ENCODE measurements around the gene TMF1.

Gene TMF1

DNA sequence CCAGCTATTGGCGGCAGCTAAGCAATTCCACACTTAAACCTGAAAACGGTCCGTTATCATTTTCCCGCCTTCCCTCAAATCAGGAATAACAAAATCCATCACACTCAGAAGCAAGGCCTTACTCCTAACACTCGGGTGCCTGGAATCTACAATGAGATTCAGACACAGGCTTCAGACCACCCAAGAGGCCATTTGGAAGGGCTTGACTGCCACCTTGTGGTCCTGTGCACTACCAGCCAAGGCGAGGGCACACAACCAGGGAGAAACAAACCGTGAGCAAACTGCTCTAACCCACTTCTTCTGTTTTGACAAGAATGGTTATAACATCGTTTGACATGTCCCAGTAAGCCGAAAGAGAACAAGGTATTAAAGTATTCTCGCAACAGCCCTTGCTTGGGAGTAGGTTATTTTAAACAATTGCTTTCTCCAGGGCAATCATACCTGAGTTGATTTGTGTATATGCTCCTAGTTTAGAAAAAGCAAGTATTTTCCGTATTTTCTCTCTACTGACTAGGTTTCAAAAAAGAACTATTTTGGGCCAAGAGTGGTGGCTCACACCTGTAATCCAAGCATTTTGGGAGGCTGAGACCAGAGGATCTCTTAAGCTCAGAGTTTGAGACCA, 79.7 kb downstream of the TMF1 start:
- peak; percentile 89 for DNase-seq

Data from NCI-H82 (cell line).